Activated CD8-positive, alpha-beta memory T cell treated with anti-CD3 and anti-CD28 coated beads for 1 hour (primary cell): ENCODE results near the gene BARX1.
"Not testable (repeated sequence)": the region's sequence is repeated elsewhere in the genome, so short reads cannot be mapped to it uniquely, and the experiment has no call there.

Source experiments
- DNase-seq, 2 donors: peaks; one replicate each; pipeline ENCODE4 v3.0.0-alpha.2; 2020; ENCODE audit warnings: low read depth in 1 of 2; ENCODE audit errors: extremely low read depth in 1 of 2

BARX1 gene

DNA sequence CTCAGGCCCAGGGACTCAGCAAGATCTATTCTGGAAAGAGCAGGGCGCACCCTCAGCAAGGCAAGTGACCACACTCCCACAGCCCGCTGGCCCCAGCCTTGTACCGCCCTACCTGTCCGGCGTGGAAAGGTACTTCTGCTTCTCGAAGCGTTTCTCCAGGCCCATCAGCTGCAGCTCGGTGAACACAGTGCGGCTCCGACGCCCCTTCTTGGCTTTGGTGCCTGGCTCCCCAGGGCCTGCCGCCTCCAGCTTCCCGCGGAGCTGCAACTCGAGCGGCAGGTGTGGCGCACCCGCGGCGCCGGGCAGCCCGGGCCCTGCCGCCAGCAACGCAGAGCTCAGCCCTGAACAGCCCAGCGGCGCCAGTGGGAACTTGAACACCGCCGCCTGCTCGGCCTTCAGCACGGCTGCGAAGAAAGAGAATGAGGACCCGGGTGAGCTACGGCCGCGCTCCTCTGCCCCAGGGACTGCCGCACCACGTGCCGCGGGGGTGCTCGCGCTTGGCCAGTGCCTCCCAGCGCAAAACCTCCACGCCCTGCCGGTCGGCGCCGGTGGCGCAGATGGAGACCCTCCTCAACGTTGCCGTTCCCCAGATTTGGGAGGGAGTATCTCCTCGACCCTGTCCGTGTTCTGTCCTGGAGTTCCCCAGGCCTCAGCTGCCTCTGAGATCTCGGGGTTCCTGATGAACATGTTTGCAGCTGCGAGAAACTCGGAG, 2.2 kb downstream of the BARX1 start:
- DNase-seq = no peak

DNA sequence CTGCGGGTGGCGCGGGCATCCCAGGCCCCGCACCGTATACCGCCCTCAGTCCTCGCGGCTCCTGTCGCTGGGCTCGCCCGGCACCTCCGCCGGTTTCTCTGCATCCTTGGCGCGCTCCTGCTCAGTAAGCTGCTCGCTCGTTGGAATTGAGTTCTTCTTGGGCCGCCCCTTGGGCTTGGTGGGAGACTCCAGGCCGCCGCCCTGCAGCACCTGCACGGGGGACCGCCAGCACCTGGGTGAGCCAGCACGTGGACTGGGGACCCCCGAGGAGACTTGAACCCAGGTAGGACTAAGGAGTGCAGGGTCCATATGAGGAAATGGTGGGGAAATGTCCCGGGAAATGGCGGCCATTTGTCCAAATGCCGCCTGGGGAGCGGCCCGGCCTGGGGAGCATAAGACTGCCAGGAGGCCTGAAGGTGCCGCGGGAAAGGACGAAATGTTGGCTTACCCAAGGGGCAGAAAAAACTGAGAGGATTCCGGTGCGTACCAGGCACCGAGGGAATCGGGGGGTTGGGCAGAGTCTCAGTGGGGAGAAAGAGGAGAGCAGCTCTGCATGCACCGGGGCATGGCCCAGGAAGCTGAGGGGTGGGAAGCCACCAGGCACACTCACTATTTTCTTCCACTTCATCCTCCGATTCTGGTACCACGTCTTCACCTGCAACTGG, 2.9 kb downstream of the BARX1 start:
- DNase-seq = no peak

DNA sequence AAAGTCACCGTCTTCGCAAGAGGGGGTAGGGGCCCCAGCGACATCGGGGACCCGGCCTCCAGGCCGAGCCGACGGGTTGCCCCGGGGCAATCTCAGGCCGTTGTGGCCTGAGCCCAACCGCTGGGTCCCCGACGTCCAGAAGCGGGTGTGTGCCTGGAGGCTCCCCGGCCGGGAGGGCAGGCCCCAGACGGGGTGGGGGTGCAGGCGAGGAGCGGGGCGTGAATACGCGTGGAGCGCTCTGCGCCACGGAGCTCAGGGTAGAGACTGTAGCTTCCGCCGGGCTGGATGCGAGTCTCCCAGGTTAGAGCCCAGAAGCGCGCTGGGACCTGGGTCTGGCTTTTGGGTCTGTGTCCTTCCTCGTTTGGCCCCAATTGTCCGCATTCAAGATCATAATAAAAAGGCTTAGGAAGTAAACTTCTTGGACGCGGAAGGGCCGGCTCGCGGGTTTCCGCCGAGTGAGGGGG, 3.5 kb downstream of the BARX1 start:
- DNase-seq = no peak

DNA sequence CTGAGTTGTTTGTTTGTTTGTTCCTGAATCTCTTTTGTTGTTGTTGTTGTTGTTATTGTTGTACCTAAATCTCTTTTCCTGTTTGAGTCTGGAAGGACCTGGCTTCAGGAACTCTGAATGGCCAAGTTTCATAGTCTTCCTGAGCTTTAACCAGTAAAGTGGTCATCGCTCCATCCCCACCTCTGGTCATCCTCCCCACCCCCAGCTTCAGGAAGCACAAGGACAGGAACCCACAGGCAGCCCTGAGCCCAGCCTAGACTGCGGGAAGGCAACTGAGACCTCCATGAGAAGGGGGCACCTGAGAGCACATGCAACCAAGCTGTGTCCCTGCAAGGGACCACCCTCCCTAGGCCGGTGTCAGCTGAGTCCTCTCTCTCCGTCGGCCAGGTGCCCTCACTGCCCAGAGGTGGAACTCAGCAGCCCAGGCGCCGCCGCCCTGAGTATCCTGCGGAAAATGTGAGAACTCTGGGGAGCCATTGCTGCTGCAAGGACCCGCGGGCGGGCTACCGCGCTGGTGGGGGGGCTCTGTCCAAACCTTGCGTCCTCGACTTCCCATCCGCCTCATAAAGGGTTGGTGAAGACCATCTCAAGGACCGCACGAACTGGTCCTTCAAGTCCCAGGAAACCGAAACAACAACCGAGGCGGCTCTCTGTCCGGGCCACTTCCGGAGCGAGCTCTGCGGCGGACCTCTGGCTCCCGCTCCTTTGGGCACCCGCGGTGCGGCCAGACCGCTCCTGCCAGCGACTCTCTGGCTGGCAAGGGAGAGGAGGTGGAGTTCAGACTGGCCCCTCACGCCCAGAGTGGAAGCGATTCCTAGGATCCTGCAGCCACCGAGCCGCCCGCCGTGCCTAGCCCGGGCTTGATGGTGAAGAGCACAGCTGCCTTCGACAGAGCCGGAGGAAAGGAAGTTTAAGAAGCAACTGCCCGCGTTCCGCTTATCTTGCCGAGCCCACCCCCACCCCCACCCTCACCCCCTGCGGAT, 4.2 kb downstream of the BARX1 start:
- DNase-seq = no peak

DNA sequence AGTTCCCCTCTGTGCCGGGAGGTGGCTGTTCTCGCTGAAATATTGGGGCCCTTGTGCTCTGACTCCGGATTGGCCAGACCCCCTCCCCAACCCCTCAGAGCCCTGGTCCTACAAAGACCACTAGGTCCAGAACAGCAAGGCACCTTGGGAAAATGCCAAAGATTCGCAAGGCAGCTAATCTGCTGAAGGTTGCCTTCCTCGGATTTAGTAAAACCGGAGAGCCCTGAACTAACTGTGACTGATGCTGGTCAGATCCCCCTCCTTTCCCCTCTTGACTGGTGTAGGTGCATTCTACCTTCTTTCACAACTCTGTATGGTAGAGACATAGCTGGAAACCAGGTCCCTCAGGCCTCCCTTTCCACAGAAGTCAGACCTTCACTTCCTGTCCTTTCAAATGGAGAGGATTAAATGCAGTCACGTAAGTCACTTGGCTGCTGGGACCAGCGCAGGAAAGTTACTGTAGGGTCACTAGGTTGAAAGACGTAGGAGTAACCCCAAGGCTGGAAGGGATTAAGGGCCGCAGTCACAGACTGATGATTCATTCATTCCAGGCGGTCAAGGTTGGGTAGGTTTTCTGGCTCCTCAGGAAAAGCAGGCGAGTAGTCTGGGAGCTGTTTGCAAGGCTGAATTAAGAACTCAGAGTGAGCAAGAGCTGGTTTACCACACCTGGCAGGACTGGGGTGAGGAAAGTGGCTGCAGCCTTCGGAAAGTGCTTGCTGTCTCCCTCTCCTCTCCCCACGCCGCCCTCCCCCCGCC, 5.3 kb downstream of the BARX1 start:
- DNase-seq = no peak

DNA sequence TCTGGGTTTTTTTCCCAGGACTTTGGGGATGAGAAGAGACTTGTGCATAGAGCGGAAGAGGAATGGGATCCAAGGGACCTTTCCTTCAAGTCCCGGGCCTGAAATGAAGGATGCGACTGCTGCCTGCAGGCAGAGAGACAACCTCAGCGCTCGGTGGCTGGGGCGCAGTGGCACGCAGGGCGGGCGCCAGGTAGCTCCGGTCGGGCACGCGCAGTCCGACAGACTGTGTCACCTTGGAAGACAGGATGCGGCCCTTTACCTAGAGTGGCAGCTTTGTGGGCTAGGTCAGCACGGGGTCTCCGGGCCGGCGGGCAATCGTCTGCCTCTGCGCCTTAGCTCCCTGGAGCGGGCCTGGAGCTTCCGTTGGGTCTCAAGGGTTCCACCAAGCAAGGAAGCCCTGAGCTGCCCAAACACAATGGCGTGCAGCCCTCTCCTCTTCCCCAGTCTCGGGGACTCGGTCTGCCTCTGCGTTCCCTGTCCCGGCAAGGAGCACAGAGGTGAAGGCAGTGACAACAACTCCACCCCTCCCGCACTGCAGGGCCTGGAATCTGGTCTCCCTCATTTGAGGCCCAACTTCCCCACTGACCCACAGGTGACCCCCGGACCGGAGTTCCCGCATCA, 6.0 kb downstream of the BARX1 start:
- DNase-seq = no peak

DNA sequence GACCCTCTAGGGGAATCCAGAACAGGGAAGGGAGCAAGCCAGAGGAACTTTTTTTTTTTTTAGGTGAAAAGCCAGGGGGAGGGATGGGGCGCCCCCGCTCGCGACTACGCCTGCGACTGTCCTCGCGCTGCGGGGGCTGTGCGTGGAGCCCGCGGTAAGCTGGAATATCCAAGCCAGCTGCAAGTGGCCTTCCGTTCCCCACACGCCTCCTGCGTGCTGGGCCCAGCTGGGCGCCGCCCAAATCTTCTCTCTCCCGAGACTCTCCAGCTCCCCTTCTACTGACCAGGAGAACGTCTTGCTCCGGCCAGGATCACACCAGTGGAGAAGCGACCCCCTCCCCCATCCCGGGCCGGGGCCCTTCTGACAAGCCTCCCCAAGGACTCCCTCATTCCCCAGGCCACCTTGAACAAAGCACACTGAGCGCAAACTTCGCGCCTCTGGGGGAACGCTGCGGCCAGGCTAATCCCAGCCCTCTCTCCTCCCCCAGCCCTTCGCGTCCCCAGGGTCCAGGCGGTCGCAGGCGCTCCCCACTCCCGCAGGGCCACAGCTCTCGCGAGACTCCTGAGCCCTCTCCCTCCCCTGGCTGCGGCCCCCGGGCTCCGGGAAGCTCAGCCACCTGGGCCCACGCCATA, 6.6 kb downstream of the BARX1 start:
- no peak for DNase-seq

DNA sequence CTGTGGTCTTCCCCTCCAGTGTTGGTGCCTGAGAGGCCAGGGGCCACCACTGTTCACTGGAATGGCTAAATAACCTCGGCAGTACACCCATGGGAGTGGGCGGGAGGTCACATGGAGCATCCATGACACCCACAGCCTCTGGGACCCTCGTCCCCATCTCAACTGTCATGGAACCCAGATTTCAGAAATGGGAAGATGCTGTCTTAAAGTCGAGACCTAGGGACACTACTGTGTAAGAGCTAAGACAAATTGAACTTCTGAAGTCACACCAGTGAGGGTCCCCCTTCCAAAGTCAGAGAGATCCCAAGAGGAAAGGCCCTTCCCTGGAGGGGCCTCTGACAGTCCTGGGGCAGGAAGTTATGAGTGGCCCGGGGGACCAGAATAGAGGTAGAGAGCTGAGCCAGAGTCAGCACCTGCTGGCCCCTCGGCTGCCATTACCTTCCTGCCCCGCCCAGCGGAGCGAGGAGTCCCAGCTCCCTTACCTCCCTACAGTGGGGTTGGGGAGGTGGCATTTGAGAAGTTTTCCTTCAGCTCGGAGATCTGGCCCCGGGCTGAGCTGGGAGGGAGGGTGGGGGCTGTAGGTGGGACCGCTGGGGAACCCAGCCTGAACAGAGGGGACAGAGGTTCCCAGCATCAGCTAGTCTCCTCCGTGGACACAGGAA, 7.6 kb downstream of the BARX1 start:
- no peak for DNase-seq

DNA sequence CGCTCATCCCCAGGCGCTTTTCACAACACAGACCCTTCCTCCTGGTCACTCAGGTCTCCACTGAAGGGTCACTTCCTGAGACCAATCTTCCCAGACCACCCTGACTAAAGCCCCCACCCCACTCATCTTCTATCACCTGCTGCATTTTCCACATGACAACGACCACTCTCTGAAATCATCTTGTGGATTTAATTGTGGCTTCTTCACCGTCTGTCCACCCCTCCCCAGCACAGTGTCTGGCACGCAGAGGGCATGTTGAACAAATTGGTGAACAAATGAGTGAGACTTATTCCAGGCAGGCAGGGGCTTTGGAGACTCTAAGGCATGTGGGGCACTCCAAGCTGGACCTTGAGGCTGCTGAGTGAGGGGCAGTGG, 8.8 kb downstream of the BARX1 start:
- no peak for DNase-seq

DNA sequence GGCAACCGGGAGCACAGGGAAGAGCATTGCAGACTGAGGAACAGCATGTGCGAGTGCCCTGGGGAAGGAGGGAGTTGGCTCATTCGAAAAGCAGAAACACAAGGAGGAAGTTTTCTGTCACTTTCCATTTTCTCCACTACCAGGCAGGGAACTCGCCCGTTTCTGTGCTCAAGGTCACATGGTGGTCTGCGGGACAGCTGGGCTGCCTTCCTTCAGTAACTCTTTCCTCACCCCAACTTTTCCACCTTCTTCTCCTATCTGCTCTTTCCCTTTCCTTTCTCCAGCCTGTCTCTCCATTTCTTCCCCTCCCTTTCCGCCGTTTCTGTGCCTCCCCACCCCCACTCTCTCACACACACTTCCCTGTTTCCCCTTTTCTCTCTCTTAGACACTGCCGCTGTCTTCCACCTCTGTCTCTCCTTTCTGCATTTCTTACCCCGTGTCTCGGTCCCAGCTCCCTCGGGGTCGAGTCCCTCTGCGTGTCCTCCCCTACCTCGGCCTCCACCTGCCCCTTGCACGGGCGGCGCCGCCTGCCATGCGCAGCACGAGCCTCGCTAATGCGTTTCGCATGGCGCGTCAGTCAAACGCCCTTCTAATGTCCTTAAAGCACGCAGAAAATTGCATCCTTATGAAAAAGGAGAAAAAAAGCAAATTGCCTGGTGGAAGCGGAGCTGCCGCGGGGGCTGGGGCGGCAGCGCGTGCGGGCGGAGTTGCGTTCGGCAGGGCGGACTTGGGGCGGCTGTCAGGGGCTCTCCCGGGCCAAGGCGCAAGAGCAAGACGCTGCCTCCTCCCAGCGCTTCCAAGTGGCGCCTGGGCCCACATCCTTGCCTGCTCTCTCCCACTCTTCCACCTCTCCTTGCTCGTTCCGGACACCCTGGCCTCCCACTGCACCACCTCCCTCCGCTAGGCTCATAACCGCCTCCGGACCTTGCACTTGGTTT, 9.5 kb downstream of the BARX1 start:
- DNase-seq = no peak

DNA sequence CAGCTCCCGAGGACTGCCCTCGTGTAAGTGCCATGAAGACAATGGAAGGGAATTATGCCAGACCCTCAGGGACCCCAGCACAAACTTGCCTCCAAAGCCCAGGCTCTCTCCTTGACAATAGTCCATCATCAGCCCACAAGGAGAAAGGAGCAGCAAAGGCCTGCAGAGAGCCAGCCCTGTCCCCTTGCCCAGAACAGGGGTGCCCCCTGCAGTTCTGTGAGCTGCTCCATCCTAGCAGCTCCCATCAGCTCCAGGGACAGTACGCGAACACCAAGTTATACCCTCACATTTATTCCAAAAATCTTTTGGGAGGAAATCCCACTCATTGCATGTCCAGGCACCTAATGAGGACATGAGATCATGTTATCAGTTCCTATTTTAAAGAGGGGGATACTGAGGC, 11.1 kb downstream of the BARX1 start:
- no peak for DNase-seq

DNA sequence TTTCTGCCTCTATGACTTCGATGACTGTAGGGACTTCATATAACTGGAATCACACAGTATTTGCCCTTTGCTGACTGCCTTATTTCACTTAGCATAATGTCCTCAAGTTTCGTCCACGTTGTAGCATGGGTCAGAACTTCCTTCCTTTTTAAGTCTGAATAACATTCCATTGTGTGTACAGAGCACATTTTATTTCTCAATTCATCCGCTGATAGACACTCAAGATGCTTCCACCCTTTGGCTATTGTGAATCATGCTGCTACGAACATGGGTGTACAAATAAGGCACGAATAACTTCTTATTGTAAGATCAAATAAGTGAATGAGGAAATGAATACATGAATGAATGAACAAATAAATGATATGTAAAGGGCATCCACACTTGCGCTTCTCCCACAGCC, 13.0 kb downstream of the BARX1 start:
- no peak for DNase-seq

DNA sequence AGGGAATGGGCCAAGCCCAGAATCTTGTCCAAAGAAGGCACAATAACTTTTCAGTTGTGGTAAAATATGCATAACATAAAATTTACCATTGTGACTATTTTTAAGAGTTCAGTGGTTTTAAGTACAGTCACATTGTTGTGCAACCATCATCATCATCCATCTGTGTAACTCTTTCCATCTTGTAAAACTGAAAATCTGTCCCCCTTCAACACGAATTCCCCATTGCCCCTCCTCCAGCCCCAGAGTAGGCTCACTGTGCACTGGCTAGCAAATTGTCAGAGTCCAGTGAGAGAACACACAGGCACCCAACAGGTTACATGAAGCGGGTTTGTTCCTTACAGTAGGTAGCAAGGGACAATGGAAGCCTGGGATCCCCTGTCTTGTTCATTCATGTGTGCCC, 13.7 kb downstream of the BARX1 start:
- no peak for DNase-seq

DNA sequence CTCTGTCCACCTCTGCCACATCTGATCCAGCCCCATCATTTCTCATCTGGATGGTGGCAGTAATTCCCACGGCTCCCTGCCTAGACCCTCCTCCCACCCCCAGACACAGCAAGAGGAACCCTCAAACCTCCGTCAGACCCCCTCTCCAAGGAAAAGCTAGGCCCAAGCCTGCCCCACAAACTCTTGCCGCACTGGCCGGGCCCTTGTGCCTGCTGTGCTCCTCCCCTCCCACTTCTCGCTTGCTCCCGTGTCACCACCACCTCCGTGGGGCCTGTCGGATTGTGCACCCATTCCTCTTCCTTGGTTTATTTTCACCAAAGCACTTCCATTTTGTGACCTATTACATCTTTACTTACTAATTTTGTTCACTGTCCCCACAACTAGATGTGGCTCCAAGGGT, 14.2 kb downstream of the BARX1 start:
- DNase-seq = no peak

DNA sequence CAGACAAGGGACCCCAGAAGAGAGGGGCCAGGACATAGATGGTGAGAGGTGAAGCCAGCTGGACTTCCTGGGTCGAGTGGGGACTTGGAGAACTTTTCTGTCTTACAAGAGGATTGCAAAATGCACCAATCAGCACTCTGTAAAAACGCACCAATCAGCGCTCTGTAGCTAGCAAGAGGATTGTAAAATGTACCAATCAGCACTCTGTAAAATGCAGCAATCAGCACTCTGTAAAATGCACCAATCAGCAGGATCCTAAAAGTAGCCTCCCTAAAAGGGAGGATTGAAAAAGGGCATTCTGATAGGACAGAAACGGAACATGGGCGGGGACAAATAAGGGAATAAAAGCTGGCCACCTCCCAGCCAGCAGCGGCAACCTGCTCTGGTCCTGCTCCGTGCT, 15.6 kb downstream of the BARX1 start:
- not testable (repeated sequence) for DNase-seq

DNA sequence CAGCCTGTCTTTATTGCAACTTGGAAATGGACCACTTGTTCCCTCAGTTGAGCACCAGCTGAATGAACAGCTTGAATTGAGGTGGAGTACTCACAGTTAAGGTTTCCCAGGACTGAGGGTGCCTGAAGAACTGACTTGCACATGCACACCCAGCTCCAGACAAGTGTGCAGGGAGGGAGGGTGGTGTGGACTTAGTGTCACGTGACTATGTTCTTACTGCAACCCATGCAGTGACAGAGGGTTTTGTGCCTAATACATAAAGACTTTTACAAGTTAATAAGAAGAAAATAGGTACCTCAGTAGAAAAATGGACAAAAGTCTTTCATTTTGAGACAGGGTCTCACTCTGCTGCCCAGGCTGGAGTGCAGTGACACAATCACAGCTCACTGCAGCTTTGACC, 18.0 kb downstream of the BARX1 start:
- no peak for DNase-seq

DNA sequence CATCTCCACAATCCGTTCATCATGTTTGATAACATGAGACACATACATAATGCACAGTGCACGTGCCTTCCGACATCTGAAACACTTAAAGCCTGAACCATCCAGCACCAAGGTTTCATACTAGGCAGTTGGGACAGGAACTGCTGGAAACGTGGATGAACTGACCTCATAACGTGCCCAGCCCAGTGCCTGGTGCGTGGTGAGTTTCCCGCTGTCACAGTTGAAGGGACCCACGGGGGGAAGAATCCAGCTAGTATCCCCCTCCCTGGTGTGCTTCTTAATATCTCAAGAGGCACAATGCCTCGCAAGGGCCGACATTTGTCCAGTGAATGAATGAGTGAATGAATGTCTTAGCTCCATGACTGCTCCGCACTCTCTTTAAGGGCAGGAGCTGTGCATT, 23.2 kb downstream of the BARX1 start:
- DNase-seq = no peak

DNA sequence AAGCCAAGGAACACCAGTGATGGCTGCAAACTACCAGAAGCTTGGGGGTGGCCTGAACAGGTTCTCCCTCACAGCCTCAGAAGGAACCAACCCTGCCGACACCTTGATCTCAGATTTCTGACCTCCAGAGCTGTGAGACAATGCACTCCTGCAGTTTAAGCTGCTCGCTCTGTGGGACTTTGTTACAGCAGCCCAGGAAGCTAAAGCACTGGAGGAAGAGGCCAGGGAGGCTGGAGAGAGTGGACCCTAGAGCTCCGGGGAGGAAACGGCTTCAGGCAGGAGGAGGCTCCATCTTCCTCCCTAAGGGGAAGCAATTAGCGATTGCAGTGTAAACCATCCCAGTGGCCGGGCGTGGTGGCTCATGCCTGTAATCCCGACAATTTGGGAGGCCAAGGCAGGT, 25.1 kb downstream of the BARX1 start:
- no peak for DNase-seq
